H1 (cell line): Measurements from ENCODE around the gene ST8SIA2. TPM values are rescaled to one million over a fixed set of nuclear protein-coding genes. Genes with fewer than 3 reads are reported as not detected.

Experiments
- CTCF ChIA-PET: fragments of 300-600 bp; sonication (Branson Sonifier 250); formaldehyde crosslinking; loops from one replicate; lab custom pipeline; 2021; ENCODE audit not compliant: partially characterized antibody; lab: Charles Lee
- POLR2A ChIA-PET: fragments of 300-600 bp; sonication (Branson Sonifier 250); formaldehyde crosslinking; loops from one replicate; lab custom pipeline; 2021; ENCODE audit warnings: inconsistent platforms; ENCODE audit not compliant: partially characterized antibody; lab: Charles Lee
- DNase-seq, 2 experiments: peaks; one replicate each; pipeline versions ENCODE4 v3.0.0 to v3.0.0-alpha.2; 2010 to 2022; ENCODE audit warnings: low spot score in 2 of 2, low read depth in 1 of 2, mixed read lengths in 1 of 2
- FAIRE-seq: peaks from 2 replicates; lab custom pipeline; 2011; peaks lifted over from hg19 to GRCh38; lab: Jason Lieb, UNC
- H2AFZ ChIP-seq: 2 replicates; pipeline ENCODE4 v1.8.1; 2012; ENCODE audit warnings: low read length, inconsistent platforms
- H2AK5ac ChIP-seq: 2 replicates; pipeline ENCODE4 v1.6.1; 2013; ENCODE audit warnings: low read depth, low read length
- H2BK120ac ChIP-seq: replicated peaks from 2 replicates; pipeline ENCODE3; 2013; ENCODE audit warnings: low read depth, low read length, inconsistent platforms
- H2BK12ac ChIP-seq: 2 replicates; pipeline ENCODE4 v1.6.1; 2013; ENCODE audit warnings: low read depth, low read length
- H2BK15ac ChIP-seq: 2 replicates; pipeline ENCODE4 v1.6.1; 2013; ENCODE audit warnings: low read length
- H2BK20ac ChIP-seq: 2 replicates; pipeline ENCODE4 v1.6.1; 2013; ENCODE audit warnings: low read length
- H2BK5ac ChIP-seq: 2 replicates; pipeline ENCODE4 v1.6.1; 2013; ENCODE audit warnings: low read depth, low read length
- H3K14ac ChIP-seq: 2 replicates; pipeline ENCODE4 v1.6.1; 2013; ENCODE audit warnings: inconsistent platforms; ENCODE audit not compliant: insufficient read length
- H3K18ac ChIP-seq: 2 replicates; pipeline ENCODE4 v1.6.1; 2013; ENCODE audit warnings: low read length; ENCODE audit errors: extremely low read depth
- H3K23ac ChIP-seq: 2 replicates; pipeline ENCODE4 v1.6.1; 2013; ENCODE audit warnings: inconsistent platforms; ENCODE audit not compliant: insufficient read length
- H3K23me2 ChIP-seq: 2 replicates; pipeline ENCODE4 v1.6.1; 2013; ENCODE audit warnings: low read depth, low read length
- H3K27ac ChIP-seq: 2 replicates; pipeline ENCODE4 v1.6.1; 2011; ENCODE audit warnings: low read depth, low read length, inconsistent platforms
- H3K27me3 ChIP-seq, 4 experiments: replicated peaks in 1 of 4; 1 replicate in 1 of 4; 2 replicates in 3 of 4; pipeline versions ENCODE4 v1.6.1 to v1.8.1; 2011 to 2013; ENCODE audit warnings: low read length in 3 of 4, mild to moderate bottlenecking in 3 of 4, inconsistent platforms in 2 of 4, mixed read lengths in 2 of 4, moderate library complexity in 1 of 4; ENCODE audit not compliant: control insufficient read depth in 3 of 4, insufficient read depth in 3 of 4; ENCODE audit errors: extremely low read depth in 1 of 4
- H3K36me3 ChIP-seq, 4 experiments: 2 replicates each; pipeline versions ENCODE4 v1.6.1 to v1.8.1; 2011 to 2013; ENCODE audit warnings: mild to moderate bottlenecking in 4 of 4, low read length in 3 of 4, moderate library complexity in 2 of 4, control low read depth in 1 of 4, inconsistent platforms in 1 of 4; ENCODE audit not compliant: insufficient read depth in 4 of 4, control insufficient read depth in 2 of 4
- H3K4ac ChIP-seq: replicated peaks from 2 replicates; pipeline ENCODE3; 2013; ENCODE audit warnings: low read length, low read depth, mixed read lengths, inconsistent platforms; ENCODE audit not compliant: insufficient read length
- H3K4me1 ChIP-seq, 4 experiments: replicated peaks in 1 of 4; 1 replicate in 1 of 4; 2 replicates in 3 of 4; pipeline versions ENCODE4 v1.6.1 to v1.8.1; 2011 to 2013; ENCODE audit warnings: low read length in 3 of 4, inconsistent platforms in 2 of 4, mixed read lengths in 1 of 4; ENCODE audit not compliant: insufficient read depth in 4 of 4, control insufficient read depth in 3 of 4
- H3K4me2 ChIP-seq, 2 experiments: 2 replicates each; pipeline versions ENCODE4 v1.6.1 to v1.8.1; 2011 to 2013; ENCODE audit warnings: low read depth in 2 of 2, low read length in 2 of 2, control low read depth in 1 of 2, inconsistent platforms in 1 of 2, mild to moderate bottlenecking in 1 of 2; ENCODE audit not compliant: insufficient read depth in 1 of 2
- H3K4me3 ChIP-seq, 4 experiments: fragments of 200-600, 300-600 bp in 1 of 4; sonication (generic), shearing (Covaris generic), sonication (Bioruptor Twin) in 1 of 4; 2 replicates each; pipeline versions ENCODE4 v1.5.1 to v1.8.1; 2011 to 2016; ENCODE audit warnings: low read length in 4 of 4, low read depth in 3 of 4, control low read depth in 2 of 4, inconsistent platforms in 2 of 4, mild to moderate bottlenecking in 2 of 4, mixed read lengths in 1 of 4, moderate library complexity in 1 of 4; ENCODE audit not compliant: insufficient read depth in 2 of 4; ENCODE audit errors: extremely low read depth in 1 of 4
- H3K56ac ChIP-seq: replicated peaks from 2 replicates; pipeline ENCODE3; 2013; ENCODE audit warnings: low read depth, mild to moderate bottlenecking, mixed read lengths, low read length, inconsistent platforms; ENCODE audit not compliant: insufficient read length
- H3K79me1 ChIP-seq: 2 replicates; pipeline ENCODE4 v1.6.1; 2013; ENCODE audit warnings: low read depth, low read length, control low read depth
- H3K79me2 ChIP-seq, 2 experiments: 2 replicates each; pipeline versions ENCODE4 v1.6.1 to v1.8.1; 2012 to 2013; ENCODE audit warnings: low read length in 2 of 2, mild to moderate bottlenecking in 2 of 2, inconsistent platforms in 1 of 2; ENCODE audit not compliant: insufficient read depth in 2 of 2, control insufficient read depth in 1 of 2
- H3K9ac ChIP-seq, 4 experiments: replicated peaks in 1 of 4; 1 replicate in 1 of 4; 2 replicates in 3 of 4; pipeline versions ENCODE4 v1.6.1 to v1.8.1; 2011 to 2013; ENCODE audit warnings: low read depth in 3 of 4, low read length in 3 of 4, control low read depth in 2 of 4, mild to moderate bottlenecking in 2 of 4, moderate library complexity in 2 of 4, inconsistent platforms in 1 of 4; ENCODE audit errors: extremely low read depth in 1 of 4
- H3K9me3 ChIP-seq, 2 experiments: 2 replicates each; pipeline versions ENCODE4 v1.6.1 to v1.8.1; 2012 to 2013; ENCODE audit warnings: mild to moderate bottlenecking in 2 of 2, moderate library complexity in 2 of 2, control low read depth in 1 of 2, inconsistent platforms in 1 of 2, low read depth in 1 of 2, low read length in 1 of 2, mixed read lengths in 1 of 2; ENCODE audit not compliant: insufficient read depth in 2 of 2
- H4K20me1 ChIP-seq, 2 experiments: replicated peaks in 1 of 2; 2 replicates each; pipeline versions ENCODE3 to v1.8.1; 2011 to 2013; ENCODE audit warnings: inconsistent platforms in 2 of 2, low read length in 2 of 2, mild to moderate bottlenecking in 1 of 2; ENCODE audit not compliant: insufficient read depth in 2 of 2, control insufficient read depth in 1 of 2
- H4K5ac ChIP-seq: 2 replicates; pipeline ENCODE4 v1.6.1; 2013; ENCODE audit warnings: low read length, low read depth, mixed read lengths, inconsistent platforms; ENCODE audit not compliant: insufficient read length
- H4K8ac ChIP-seq: 2 replicates; pipeline ENCODE4 v1.8.0; 2013; ENCODE audit warnings: mild to moderate bottlenecking, moderate library complexity, low read length, inconsistent platforms; ENCODE audit not compliant: insufficient read depth; ENCODE audit errors: extremely low read depth
- H4K91ac ChIP-seq: replicated peaks from 2 replicates; pipeline ENCODE3; 2013; ENCODE audit warnings: low read length, mixed read lengths, inconsistent platforms; ENCODE audit not compliant: insufficient read length
- NANOG ChIP-seq: IDR thresholded peaks from 2 replicates; pipeline ENCODE4 v1.6.1; 2011; ENCODE audit warnings: low read length, low read depth, mild to moderate bottlenecking, inconsistent platforms; ENCODE audit not compliant: insufficient read depth, poor library complexity, severe bottlenecking
- RFX5 ChIP-seq: IDR thresholded peaks from 2 replicates; pipeline ENCODE4 v1.6.1; 2011; ENCODE audit warnings: low read depth, low read length, improper control_type of control experiment, borderline replicate concordance
- WGBS, 2 experiments: shearing (Covaris generic) in 1 of 2; methylation state at CpG; one replicate each; pipeline versions ENCODE4 v1.1.6 to v1.1.7; 2013 to 2015; ENCODE audit warnings: low lambda C conversion rate in 2 of 2, mixed read lengths in 2 of 2, inconsistent platforms in 1 of 2, low coverage in 1 of 2, missing lambda C conversion rate in 1 of 2; ENCODE audit not compliant: insufficient replicate concordance in 2 of 2, insufficient coverage in 1 of 2, insufficient read length in 1 of 2; ENCODE audit errors: extremely low coverage in 1 of 2, missing lambda C conversion rate in 1 of 2; 5-methylcytosine and 5-hydroxymethylcytosine counted together
- polyA plus RNA-seq, 7 experiments: library from polyadenylated mRNA; depleted of rRNA in 3 of 7; stranded (reverse) in 5 of 7; unstranded in 2 of 7; fragments of >200 nt in 5 of 7; fragments of 200-250 nt in 2 of 7; gene quantifications; 1 replicate in 5 of 7; 2 replicates in 1 of 7; 4 replicates in 1 of 7; pipeline versions ENCODE4 v1.2.1 to v1.2.3, GENCODE V29; 2011 to 2013; ENCODE audit warnings: missing spikeins in 2 of 7, mixed read lengths in 2 of 7
- total RNA-seq: library from RNA; stranded (reverse); fragmentation: NEBNext Ultra II Directional; extraction: Animal tissue kit (Norgen Biotek cat#: 25700); gene quantifications from 2 replicates; pipeline ENCODE4 v1.2.1, GENCODE V29; 2021
- TF ChIP-seq, protein P1 (sequence below): IDR thresholded peaks from 2 replicates; pipeline ENCODE4 v1.6.1; 2012; ENCODE audit warnings: inconsistent platforms
- TF ChIP-seq, protein P2 (sequence below): IDR thresholded peaks from 2 replicates; pipeline ENCODE4 v1.6.1; 2012; ENCODE audit warnings: inconsistent platforms

Gene ST8SIA2
- total and polyA plus RNA-seq, 2 of the 8 experiments (the other 6 are each of a cell fraction or from before 2014, with no cell fraction given), result 3.0 to 4.5 TPM

DNA sequence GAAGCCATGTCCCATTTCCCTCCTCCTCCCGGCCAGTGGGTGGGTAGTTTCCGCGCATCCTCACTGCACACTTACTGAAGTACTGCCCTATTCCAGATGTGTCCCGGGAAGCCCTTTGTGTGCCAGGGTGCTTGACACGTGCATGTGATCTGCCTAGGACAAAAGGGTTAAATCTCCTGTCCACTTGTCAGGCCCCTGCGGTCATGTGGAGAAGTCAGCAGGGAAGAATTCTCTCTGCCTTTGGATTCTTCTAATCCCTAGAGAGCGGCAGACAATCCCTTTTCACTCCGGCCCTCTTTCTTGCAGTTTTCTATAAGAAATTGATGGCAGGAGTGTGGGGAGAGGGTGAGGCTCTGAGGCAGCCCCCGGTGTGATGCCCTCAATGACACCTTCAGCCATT, 19.8 kb downstream of the ST8SIA2 start:
- no peaks in the 10 kb centered on the region for H4K20me1 ChIP-seq
- H3K56ac ChIP-seq, result no peak overlapping the region

More for the DNA sequence above, 19.8 kb downstream of the ST8SIA2 start:
- no peak overlapping the region for H3K4me2 ChIP-seq
- no peak overlapping the region for H4K5ac ChIP-seq
- no peak overlapping the region for H2BK120ac ChIP-seq
- no peak overlapping the region for H2BK20ac ChIP-seq
- 66% methylated on average over 9 of the region's 9 CpGs; no CpG with 5 or more reads in 1 of the 2 experiments for whole genome bisulfite sequencing, 2 experiments
- no peak overlapping the region for H3K18ac ChIP-seq
- no peaks in the 10 kb centered on the region; the same call in 1 of the 2 replicates for H3K79me1 ChIP-seq
- no peak overlapping the region for H4K91ac ChIP-seq
- H3K9ac ChIP-seq, result no peak overlapping the region
- H2AK5ac ChIP-seq, result no peak overlapping the region
- H2BK5ac ChIP-seq, result no peak overlapping the region
- H3K36me3 ChIP-seq, result no peaks in the 10 kb centered on the region
- no peak overlapping the region for H2BK12ac ChIP-seq
- H2AFZ ChIP-seq, result no peak overlapping the region
- peaks cover 0 to 6% (median 0%) of the 10 kb centered on the region in 4 experiments; a peak in 2 of 7 replicates for H3K4me1 ChIP-seq
- H3K79me2 ChIP-seq, result no peaks in the 10 kb centered on the region
- no peak overlapping the region for H3K27ac ChIP-seq
- no peak for DNase-seq
- TF ChIP-seq NANOG, result peak; percentile 8
- no peak for TF ChIP-seq RFX5
- TF ChIP-seq, protein P1, sequence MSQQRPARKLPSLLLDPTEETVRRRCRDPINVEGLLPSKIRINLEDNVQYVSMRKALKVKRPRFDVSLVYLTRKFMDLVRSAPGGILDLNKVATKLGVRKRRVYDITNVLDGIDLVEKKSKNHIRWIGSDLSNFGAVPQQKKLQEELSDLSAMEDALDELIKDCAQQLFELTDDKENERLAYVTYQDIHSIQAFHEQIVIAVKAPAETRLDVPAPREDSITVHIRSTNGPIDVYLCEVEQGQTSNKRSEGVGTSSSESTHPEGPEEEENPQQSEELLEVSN, result peak; percentile 12; the same call in 1 of the 2 replicates
- TF ChIP-seq, protein P2, sequence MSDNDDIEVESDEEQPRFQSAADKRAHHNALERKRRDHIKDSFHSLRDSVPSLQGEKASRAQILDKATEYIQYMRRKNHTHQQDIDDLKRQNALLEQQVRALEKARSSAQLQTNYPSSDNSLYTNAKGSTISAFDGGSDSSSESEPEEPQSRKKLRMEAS, result peak; percentile 77
- H3K4ac ChIP-seq, result no peak overlapping the region
- POLR2A ChIA-PET, result no interaction called here
- no peak overlapping the region for H3K4me3 ChIP-seq
- CTCF ChIA-PET, result interaction anchor here (1.2 to 1.4 kb wide), 3 partner anchors 8 to 269 kb away, joined by 3 to 4 read pairs (median 3); no protein-coding TSS in a partner anchor
- no peaks in the 10 kb centered on the region for H3K9me3 ChIP-seq
- H3K23me2 ChIP-seq, result no peaks in the 10 kb centered on the region
- no peak for FAIRE-seq
- no peak overlapping the region for H3K14ac ChIP-seq
- H3K27me3 ChIP-seq, result peaks cover 0 to 2% (median 0%) of the 10 kb centered on the region in 4 experiments; a peak in 1 of 7 replicates
- H3K23ac ChIP-seq, result no peak overlapping the region
- H2BK15ac ChIP-seq, result no peak overlapping the region
- H4K8ac ChIP-seq, result no peak overlapping the region
